H9 (cell line): ENCODE results near the gene RPL15. TPM values are rescaled to one million over a fixed set of nuclear protein-coding genes. Genes with fewer than 3 reads are reported as not detected.

Source experiments
- DNase-seq: peaks from one replicate; pipeline ENCODE4 v3.0.0-alpha.2; 2017
- H2AFZ ChIP-seq: one replicate; pipeline ENCODE4 v1.6.1; 2013; ENCODE audit warnings: mild to moderate bottlenecking, low read length, control low read depth, moderate library complexity
- H2AK5ac ChIP-seq: 2 replicates; pipeline ENCODE4 v1.6.1; 2013; ENCODE audit warnings: low read length, control low read depth, mixed read lengths; ENCODE audit not compliant: insufficient read length
- H2BK120ac ChIP-seq: one replicate; pipeline ENCODE4 v1.6.1; 2013; ENCODE audit warnings: low read depth, mild to moderate bottlenecking, low read length, control low read depth, inconsistent platforms; ENCODE audit not compliant: poor library complexity, severe bottlenecking
- H2BK12ac ChIP-seq: 2 replicates; pipeline ENCODE4 v1.6.1; 2013; ENCODE audit warnings: low read length, control low read depth, mixed read lengths, low read depth; ENCODE audit not compliant: insufficient read length
- H2BK15ac ChIP-seq: 2 replicates; pipeline ENCODE4 v1.6.1; 2013; ENCODE audit warnings: low read depth, low read length, control low read depth
- H2BK20ac ChIP-seq: one replicate; pipeline ENCODE4 v1.6.1; 2013; ENCODE audit warnings: low read depth, mild to moderate bottlenecking, low read length, control low read depth, inconsistent platforms; ENCODE audit not compliant: poor library complexity, severe bottlenecking
- H2BK5ac ChIP-seq: 2 replicates; pipeline ENCODE4 v1.6.1; 2013; ENCODE audit warnings: low read length, control low read depth, mixed read lengths; ENCODE audit not compliant: insufficient read length
- H3K14ac ChIP-seq: 2 replicates; pipeline ENCODE4 v1.6.1; 2013; ENCODE audit warnings: low read length, control low read depth; ENCODE audit not compliant: insufficient read depth
- H3K18ac ChIP-seq: 2 replicates; pipeline ENCODE4 v1.6.1; 2013; ENCODE audit warnings: low read depth, mild to moderate bottlenecking, mixed read lengths, low read length, control low read depth; ENCODE audit not compliant: insufficient read length
- H3K23ac ChIP-seq: 2 replicates; pipeline ENCODE4 v1.6.1; 2013; ENCODE audit warnings: low read length, control low read depth, mixed read lengths, low read depth; ENCODE audit not compliant: insufficient read length
- H3K23me2 ChIP-seq: 2 replicates; pipeline ENCODE4 v1.6.1; 2013; ENCODE audit warnings: low read depth, mild to moderate bottlenecking, mixed read lengths, low read length, control low read depth; ENCODE audit not compliant: insufficient read length, poor library complexity, severe bottlenecking
- H3K27ac ChIP-seq: 2 replicates; pipeline ENCODE4 v1.5.1; 2013; ENCODE audit warnings: low read length, control low read depth, mixed read lengths, low read depth; ENCODE audit not compliant: insufficient read length
- H3K27me3 ChIP-seq: 2 replicates; pipeline ENCODE4 v1.6.1; 2013; ENCODE audit warnings: low read length, control low read depth, inconsistent platforms; ENCODE audit not compliant: insufficient read depth
- H3K4ac ChIP-seq: 2 replicates; pipeline ENCODE4 v1.6.1; 2013; ENCODE audit warnings: low read depth, mild to moderate bottlenecking, control low read depth, inconsistent platforms, low read length, moderate library complexity
- H3K4me1 ChIP-seq: 2 replicates; pipeline ENCODE4 v1.6.1; 2013; ENCODE audit warnings: low read length, control low read depth, inconsistent platforms; ENCODE audit not compliant: insufficient read depth
- H3K4me2 ChIP-seq: 2 replicates; pipeline ENCODE4 v1.6.1; 2013; ENCODE audit warnings: low read length, control low read depth, mixed read lengths; ENCODE audit not compliant: insufficient read length, insufficient read depth
- H3K56ac ChIP-seq: 2 replicates; pipeline ENCODE4 v1.6.1; 2013; ENCODE audit warnings: low read depth, mild to moderate bottlenecking, mixed read lengths, low read length, control low read depth; ENCODE audit not compliant: insufficient read length
- H3K79me1 ChIP-seq: 2 replicates; pipeline ENCODE4 v1.6.1; 2013; ENCODE audit warnings: low read depth, mild to moderate bottlenecking, moderate library complexity, low read length, control low read depth, inconsistent platforms; ENCODE audit not compliant: insufficient read depth, poor library complexity, severe bottlenecking
- H3K79me2 ChIP-seq: 2 replicates; pipeline ENCODE4 v1.6.1; 2013; ENCODE audit warnings: low read length, control low read depth, inconsistent platforms; ENCODE audit not compliant: insufficient read depth
- H3K9ac ChIP-seq: 2 replicates; pipeline ENCODE4 v1.6.1; 2013; ENCODE audit warnings: low read length, control low read depth, mixed read lengths; ENCODE audit not compliant: insufficient read length; ENCODE audit errors: extremely low read depth
- H3K9me3 ChIP-seq: one replicate; pipeline ENCODE4 v1.6.1; 2013; ENCODE audit warnings: low read depth, low read length, inconsistent platforms; ENCODE audit not compliant: control insufficient read depth
- H3T11ph ChIP-seq: one replicate; pipeline ENCODE4 v1.6.1; 2013; ENCODE audit warnings: mild to moderate bottlenecking, low read length, control low read depth, inconsistent platforms
- H4K20me1 ChIP-seq: one replicate; pipeline ENCODE4 v1.6.1; 2013; ENCODE audit not compliant: control insufficient read depth, insufficient read length, insufficient read depth
- H4K5ac ChIP-seq: 2 replicates; pipeline ENCODE4 v1.6.1; 2013; ENCODE audit warnings: low read depth, mild to moderate bottlenecking, mixed read lengths, low read length, control low read depth; ENCODE audit not compliant: insufficient read length
- H4K8ac ChIP-seq: replicated peaks from 2 replicates; pipeline ENCODE4 v1.6.1; 2013; ENCODE audit warnings: low read length, control low read depth, mixed read lengths, low read depth; ENCODE audit not compliant: insufficient read length
- H4K91ac ChIP-seq: 2 replicates; pipeline ENCODE4 v1.6.1; 2013; ENCODE audit warnings: low read depth, mild to moderate bottlenecking, moderate library complexity, mixed read lengths, low read length, control low read depth; ENCODE audit not compliant: insufficient read length
- H3K27ac Mint-ChIP-seq, 3 experiments: 2 replicates in 2 of 3; 3 replicates in 1 of 3; pipeline ENCODE4 v1.8.0; 2020 to 2021; ENCODE audit warnings: mixed read lengths in 3 of 3, mild to moderate bottlenecking in 1 of 3, moderate library complexity in 1 of 3
- H3K27me3 Mint-ChIP-seq: 2 replicates; pipeline ENCODE4 v1.8.0; 2021; ENCODE audit warnings: low read depth, mild to moderate bottlenecking, moderate library complexity, mixed read lengths
- H3K36me3 Mint-ChIP-seq, 3 experiments: 2 replicates in 2 of 3; 3 replicates in 1 of 3; pipeline ENCODE4 v1.8.0; 2020 to 2021; ENCODE audit warnings: low read depth in 3 of 3, mixed read lengths in 3 of 3; ENCODE audit not compliant: insufficient read depth in 1 of 3
- H3K4me1 Mint-ChIP-seq, 2 experiments: 2 replicates each; pipeline ENCODE4 v1.8.0; 2020; ENCODE audit warnings: mixed read lengths in 2 of 2
- H3K4me3 Mint-ChIP-seq, 2 experiments: 2 replicates in 1 of 2; 3 replicates in 1 of 2; pipeline ENCODE4 v1.8.0; 2020 to 2021; ENCODE audit warnings: mild to moderate bottlenecking in 2 of 2, mixed read lengths in 2 of 2, moderate library complexity in 1 of 2
- H3K9me3 Mint-ChIP-seq, 2 experiments: 2 replicates in 1 of 2; 3 replicates in 1 of 2; pipeline ENCODE4 v1.8.0; 2020; ENCODE audit warnings: mild to moderate bottlenecking in 2 of 2, mixed read lengths in 2 of 2, moderate library complexity in 1 of 2
- CTCF ChIP-seq: fragments of 200-600 bp; sonication (generic); conservative IDR thresholded peaks from 3 replicates; pipeline ENCODE4 v1.8.0; 2021; ENCODE audit warnings: antibody characterized with exemption, mild to moderate bottlenecking
- WGBS: extraction: QIAGEN DNeasy Blood & Tissue Kit; methylation state at CpG from one replicate; pipeline ENCODE4 v1.1.7; 2013; ENCODE audit warnings: missing lambda C conversion rate, low lambda C conversion rate, mixed read lengths; ENCODE audit not compliant: insufficient read length; ENCODE audit errors: extremely low coverage; 5-methylcytosine and 5-hydroxymethylcytosine counted together
- total RNA-seq: library from RNA; stranded (reverse); gene quantifications from 2 replicates; pipeline ENCODE4 v1.2.1, GENCODE V29; 2021

The RPL15 gene
- total RNA-seq, 1 experiment from 2014 or later: 2,794 TPM

GRCh38 chr3:23954144-23954543 lies 37.2 kb downstream of the RPL15 start:
- no peak for DNase-seq
- H2BK5ac ChIP-seq: no peak overlapping the region
- WGBS: no CpG with 5 or more reads among the region's 5 CpGs
- H4K5ac ChIP-seq: no peak overlapping the region
- no peaks in the 10 kb centered on the region for H3K9me3 ChIP-seq
- Mint-ChIP-seq H3K9me3 (no peaks in the 10 kb centered on the region), H3K27me3 (no peaks in the 10 kb centered on the region), H3K36me3 (peaks cover 10 to 43% (median 21%) of the 10 kb centered on the region in 3 experiments), H3K4me1 (peaks cover 0 to 13% of the 10 kb centered on the region in 2 experiments), H3K4me3 (no peak overlapping the region), H3K27ac (no peak overlapping the region)
- no peak overlapping the region for H2AFZ ChIP-seq
- no peak overlapping the region for H3T11ph ChIP-seq
- H2BK15ac ChIP-seq: no peak overlapping the region
- no peak overlapping the region for H2BK20ac ChIP-seq
- H3K14ac ChIP-seq: no peak overlapping the region
- no peak for TF ChIP-seq CTCF
- no peak overlapping the region for H3K9ac ChIP-seq
- no peak overlapping the region for H2BK120ac ChIP-seq
- H3K23ac ChIP-seq: no peak overlapping the region
- H3K27me3 ChIP-seq: no peaks in the 10 kb centered on the region
- H4K91ac ChIP-seq: no peak overlapping the region
- H4K20me1 ChIP-seq: no peaks in the 10 kb centered on the region
- no peak overlapping the region for H3K4ac ChIP-seq
- no peak overlapping the region for H2AK5ac ChIP-seq
- no peaks in the 10 kb centered on the region for H3K23me2 ChIP-seq
- no peak overlapping the region for H2BK12ac ChIP-seq
- H3K18ac ChIP-seq: no peak overlapping the region
- no peak overlapping the region for H3K27ac ChIP-seq
- H4K8ac ChIP-seq: no peak overlapping the region
- peaks cover 10% of the 10 kb centered on the region; the same call in 1 of the 2 replicates for H3K79me2 ChIP-seq
- H3K56ac ChIP-seq: no peak overlapping the region
- no peak overlapping the region for H3K4me2 ChIP-seq
- H3K4me1 ChIP-seq: no peaks in the 10 kb centered on the region
- H3K79me1 ChIP-seq: no peaks in the 10 kb centered on the region
